ENCODE measurements around the gene CREM.

The CREM gene

DNA sequence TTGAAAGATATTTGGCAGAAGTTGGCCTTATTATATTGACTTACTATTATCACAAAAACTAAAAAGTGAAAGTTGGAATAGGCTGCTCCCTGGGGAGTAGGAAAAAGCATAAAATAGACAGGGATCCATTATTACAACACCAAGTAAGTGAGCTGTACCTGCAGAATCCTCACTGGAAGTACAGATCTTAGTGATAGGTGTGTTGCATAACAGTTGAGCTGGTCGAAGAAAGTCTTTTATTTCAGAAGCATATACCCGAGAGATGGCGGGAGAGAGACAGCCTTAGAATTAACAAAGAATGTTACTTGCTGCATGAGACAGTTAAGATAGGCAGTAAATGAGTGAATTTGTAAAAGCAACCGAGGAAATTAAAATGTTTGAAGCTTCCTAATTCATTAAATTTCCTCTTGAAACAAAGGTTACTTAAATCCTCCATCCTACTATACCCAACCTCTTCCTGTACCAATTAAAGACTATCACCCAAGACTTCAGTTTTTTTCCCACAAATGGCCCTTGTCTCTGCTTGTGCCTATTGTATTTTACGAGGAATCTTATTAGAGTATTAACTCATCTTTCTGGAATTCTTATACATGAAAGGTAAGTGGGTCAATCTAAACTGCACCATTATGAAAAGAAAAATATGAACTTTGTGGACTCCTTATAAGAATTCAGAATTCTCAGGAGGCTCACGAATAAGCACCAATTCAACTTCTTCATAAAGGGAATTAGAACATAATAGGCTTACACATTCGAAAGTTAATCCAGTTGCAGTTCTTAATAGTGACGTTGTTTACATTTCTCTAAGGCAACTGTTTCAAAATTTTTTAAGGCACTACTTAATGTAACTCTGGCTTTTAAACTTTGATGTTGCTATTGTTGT, 56.2 kb downstream of the CREM start:
- no peak for ATAC-seq
- TF ChIP-seq, protein P1, sequence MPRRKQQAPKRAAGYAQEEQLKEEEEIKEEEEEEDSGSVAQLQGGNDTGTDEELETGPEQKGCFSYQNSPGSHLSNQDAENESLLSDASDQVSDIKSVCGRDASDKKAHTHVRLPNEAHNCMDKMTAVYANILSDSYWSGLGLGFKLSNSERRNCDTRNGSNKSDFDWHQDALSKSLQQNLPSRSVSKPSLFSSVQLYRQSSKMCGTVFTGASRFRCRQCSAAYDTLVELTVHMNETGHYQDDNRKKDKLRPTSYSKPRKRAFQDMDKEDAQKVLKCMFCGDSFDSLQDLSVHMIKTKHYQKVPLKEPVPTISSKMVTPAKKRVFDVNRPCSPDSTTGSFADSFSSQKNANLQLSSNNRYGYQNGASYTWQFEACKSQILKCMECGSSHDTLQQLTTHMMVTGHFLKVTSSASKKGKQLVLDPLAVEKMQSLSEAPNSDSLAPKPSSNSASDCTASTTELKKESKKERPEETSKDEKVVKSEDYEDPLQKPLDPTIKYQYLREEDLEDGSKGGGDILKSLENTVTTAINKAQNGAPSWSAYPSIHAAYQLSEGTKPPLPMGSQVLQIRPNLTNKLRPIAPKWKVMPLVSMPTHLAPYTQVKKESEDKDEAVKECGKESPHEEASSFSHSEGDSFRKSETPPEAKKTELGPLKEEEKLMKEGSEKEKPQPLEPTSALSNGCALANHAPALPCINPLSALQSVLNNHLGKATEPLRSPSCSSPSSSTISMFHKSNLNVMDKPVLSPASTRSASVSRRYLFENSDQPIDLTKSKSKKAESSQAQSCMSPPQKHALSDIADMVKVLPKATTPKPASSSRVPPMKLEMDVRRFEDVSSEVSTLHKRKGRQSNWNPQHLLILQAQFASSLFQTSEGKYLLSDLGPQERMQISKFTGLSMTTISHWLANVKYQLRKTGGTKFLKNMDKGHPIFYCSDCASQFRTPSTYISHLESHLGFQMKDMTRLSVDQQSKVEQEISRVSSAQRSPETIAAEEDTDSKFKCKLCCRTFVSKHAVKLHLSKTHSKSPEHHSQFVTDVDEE (CRISPR knock-in tag; IDR thresholded peaks at IDR 0.05), result no peak
- TF ChIP-seq TCF4 (CRISPR knock-in tag; IDR thresholded peaks at IDR 0.05; ENCODE audit: borderline replicate concordance) (no peak), TOX (CRISPR knock-in tag; IDR thresholded peaks at IDR 0.05; ENCODE audit: borderline replicate concordance) (no peak), ZNF8 (CRISPR knock-in tag; IDR thresholded peaks at IDR 0.05) (no peak), CSDC2 (CRISPR knock-in tag; IDR thresholded peaks at IDR 0.05) (no peak)

DNA sequence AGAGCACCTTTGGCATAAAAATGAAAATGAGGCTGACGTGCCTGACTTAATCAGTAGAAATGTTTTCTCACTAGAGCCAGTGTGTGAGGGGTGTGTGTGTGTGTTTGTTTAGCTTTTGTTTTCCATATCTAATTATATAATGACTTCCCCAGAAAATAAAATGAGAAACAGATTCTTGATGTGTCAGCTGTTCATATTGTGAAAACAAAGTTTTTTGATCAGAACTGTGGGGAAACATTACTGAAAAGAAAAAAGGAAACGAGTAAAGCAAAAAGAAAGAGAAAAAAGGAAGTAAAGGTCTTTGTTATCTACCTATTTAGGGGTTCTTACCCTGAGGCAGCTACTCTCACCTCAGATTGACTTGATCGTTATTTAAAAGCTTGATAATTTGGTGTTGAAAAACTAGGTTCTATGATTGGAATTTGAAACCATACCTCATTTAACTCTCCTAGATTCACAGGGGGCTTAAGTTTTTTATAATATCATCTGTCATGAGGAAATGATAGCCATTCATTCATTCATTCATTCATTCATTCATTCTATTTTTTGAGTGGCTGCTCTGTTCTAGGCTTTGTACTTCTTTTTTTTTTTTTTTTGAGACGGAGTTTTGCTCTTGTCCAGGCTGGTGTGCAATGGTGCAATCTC, 58.0 kb downstream of the CREM start:
- TF ChIP-seq ZFP30 (CRISPR knock-in tag; IDR thresholded peaks at IDR 0.05), result no peak
- TF ChIP-seq, protein P2, sequence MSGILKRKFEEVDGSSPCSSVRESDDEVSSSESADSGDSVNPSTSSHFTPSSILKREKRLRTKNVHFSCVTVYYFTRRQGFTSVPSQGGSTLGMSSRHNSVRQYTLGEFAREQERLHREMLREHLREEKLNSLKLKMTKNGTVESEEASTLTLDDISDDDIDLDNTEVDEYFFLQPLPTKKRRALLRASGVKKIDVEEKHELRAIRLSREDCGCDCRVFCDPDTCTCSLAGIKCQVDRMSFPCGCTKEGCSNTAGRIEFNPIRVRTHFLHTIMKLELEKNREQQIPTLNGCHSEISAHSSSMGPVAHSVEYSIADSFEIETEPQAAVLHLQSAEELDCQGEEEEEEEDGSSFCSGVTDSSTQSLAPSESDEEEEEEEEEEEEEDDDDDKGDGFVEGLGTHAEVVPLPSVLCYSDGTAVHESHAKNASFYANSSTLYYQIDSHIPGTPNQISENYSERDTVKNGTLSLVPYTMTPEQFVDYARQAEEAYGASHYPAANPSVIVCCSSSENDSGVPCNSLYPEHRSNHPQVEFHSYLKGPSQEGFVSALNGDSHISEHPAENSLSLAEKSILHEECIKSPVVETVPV (CRISPR knock-in tag; IDR thresholded peaks at IDR 0.05), result no peak
- TF ChIP-seq CSDC2 (CRISPR knock-in tag; IDR thresholded peaks at IDR 0.05), result no peak
- no peak for TF ChIP-seq ZNF8 (CRISPR knock-in tag; IDR thresholded peaks at IDR 0.05)
- TF ChIP-seq, protein P3, sequence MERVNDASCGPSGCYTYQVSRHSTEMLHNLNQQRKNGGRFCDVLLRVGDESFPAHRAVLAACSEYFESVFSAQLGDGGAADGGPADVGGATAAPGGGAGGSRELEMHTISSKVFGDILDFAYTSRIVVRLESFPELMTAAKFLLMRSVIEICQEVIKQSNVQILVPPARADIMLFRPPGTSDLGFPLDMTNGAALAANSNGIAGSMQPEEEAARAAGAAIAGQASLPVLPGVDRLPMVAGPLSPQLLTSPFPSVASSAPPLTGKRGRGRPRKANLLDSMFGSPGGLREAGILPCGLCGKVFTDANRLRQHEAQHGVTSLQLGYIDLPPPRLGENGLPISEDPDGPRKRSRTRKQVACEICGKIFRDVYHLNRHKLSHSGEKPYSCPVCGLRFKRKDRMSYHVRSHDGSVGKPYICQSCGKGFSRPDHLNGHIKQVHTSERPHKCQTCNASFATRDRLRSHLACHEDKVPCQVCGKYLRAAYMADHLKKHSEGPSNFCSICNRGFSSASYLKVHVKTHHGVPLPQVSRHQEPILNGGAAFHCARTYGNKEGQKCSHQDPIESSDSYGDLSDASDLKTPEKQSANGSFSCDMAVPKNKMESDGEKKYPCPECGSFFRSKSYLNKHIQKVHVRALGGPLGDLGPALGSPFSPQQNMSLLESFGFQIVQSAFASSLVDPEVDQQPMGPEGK (CRISPR knock-in tag; IDR thresholded peaks at IDR 0.05; ENCODE audit: borderline replicate concordance), result no peak
- TF ChIP-seq OSR1 (CRISPR knock-in tag; IDR thresholded peaks at IDR 0.05), result no peak
- no peak for TF ChIP-seq SNAI2 (CRISPR knock-in tag; IDR thresholded peaks at IDR 0.05)
- no peak for TF ChIP-seq ZC3H10 (CRISPR knock-in tag; IDR thresholded peaks at IDR 0.05)
- TF ChIP-seq ZNF565 (CRISPR knock-in tag; conservative IDR thresholded peaks at IDR 0.05; ENCODE audit: low read depth), result no peak
- no peak for ATAC-seq

DNA sequence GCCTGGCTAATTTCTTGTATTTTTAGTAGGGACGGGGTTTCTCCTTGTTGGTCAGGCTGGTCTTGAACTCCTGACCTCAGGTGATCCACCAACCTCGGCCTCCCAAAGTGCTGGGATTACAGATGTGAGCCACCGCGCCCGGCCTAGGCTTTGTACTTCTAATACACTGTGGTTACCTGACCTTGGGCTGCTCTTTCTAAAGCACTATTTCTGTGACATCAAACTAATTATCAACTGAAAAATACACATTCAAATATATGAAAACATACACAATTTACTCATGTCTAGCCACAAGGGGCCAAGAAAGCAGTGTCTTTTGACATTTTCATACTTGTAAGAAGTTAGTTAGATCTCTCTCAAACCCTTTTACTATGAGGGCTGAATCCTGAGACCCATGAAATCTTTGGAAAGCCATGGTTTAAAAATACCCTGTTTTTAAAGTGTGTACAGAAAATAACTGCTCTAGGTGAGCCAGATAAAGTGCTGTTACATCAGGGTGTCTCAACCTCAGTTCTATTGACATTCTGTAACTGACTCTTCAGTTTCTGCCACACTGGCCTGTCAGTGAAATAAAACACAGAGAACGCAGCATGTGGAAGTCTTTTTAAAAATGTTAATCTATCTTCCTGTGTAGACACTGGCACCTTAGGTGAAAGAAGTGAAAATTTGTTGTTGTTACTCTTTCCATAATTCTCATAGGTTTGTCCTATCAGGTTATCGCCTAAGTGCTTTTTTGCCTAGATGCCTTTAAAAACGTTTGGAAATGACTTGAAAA, 58.8 kb downstream of the CREM start:
- no peak for TF ChIP-seq BACH2 (CRISPR knock-in tag; IDR thresholded peaks at IDR 0.05; ENCODE audit: borderline replicate concordance)
- TF ChIP-seq ESRRG (CRISPR knock-in tag; IDR thresholded peaks at IDR 0.05), result no peak
- TF ChIP-seq ZNF8 (CRISPR knock-in tag; IDR thresholded peaks at IDR 0.05), result no peak
- TF ChIP-seq, protein P4, sequence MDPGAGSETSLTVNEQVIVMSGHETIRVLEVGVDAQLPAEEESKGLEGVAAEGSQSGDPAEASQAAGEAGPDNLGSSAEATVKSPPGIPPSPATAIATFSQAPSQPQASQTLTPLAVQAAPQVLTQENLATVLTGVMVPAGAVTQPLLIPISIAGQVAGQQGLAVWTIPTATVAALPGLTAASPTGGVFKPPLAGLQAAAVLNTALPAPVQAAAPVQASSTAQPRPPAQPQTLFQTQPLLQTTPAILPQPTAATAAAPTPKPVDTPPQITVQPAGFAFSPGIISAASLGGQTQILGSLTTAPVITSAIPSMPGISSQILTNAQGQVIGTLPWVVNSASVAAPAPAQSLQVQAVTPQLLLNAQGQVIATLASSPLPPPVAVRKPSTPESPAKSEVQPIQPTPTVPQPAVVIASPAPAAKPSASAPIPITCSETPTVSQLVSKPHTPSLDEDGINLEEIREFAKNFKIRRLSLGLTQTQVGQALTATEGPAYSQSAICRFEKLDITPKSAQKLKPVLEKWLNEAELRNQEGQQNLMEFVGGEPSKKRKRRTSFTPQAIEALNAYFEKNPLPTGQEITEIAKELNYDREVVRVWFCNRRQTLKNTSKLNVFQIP (CRISPR knock-in tag; IDR thresholded peaks at IDR 0.05; ENCODE audit: borderline replicate concordance, low read depth), result no peak
- TF ChIP-seq, protein P3 (CRISPR knock-in tag; IDR thresholded peaks at IDR 0.05; ENCODE audit: borderline replicate concordance), result no peak
- no peak for TF ChIP-seq ZC3H10 (CRISPR knock-in tag; IDR thresholded peaks at IDR 0.05)
- no peak for ATAC-seq

Data from SK-N-SH treated with all-trans-retinoic acid at 6 μM for 48 hours (cell line).